ENCODE results near the gene TMPRSS7.
A peak's percentile ranks its signal among the peaks of the same experiment; 100 is the strongest.

Gene TMPRSS7, protein sequence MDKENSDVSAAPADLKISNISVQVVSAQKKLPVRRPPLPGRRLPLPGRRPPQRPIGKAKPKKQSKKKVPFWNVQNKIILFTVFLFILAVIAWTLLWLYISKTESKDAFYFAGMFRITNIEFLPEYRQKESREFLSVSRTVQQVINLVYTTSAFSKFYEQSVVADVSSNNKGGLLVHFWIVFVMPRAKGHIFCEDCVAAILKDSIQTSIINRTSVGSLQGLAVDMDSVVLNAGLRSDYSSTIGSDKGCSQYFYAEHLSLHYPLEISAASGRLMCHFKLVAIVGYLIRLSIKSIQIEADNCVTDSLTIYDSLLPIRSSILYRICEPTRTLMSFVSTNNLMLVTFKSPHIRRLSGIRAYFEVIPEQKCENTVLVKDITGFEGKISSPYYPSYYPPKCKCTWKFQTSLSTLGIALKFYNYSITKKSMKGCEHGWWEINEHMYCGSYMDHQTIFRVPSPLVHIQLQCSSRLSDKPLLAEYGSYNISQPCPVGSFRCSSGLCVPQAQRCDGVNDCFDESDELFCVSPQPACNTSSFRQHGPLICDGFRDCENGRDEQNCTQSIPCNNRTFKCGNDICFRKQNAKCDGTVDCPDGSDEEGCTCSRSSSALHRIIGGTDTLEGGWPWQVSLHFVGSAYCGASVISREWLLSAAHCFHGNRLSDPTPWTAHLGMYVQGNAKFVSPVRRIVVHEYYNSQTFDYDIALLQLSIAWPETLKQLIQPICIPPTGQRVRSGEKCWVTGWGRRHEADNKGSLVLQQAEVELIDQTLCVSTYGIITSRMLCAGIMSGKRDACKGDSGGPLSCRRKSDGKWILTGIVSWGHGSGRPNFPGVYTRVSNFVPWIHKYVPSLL

DNA sequence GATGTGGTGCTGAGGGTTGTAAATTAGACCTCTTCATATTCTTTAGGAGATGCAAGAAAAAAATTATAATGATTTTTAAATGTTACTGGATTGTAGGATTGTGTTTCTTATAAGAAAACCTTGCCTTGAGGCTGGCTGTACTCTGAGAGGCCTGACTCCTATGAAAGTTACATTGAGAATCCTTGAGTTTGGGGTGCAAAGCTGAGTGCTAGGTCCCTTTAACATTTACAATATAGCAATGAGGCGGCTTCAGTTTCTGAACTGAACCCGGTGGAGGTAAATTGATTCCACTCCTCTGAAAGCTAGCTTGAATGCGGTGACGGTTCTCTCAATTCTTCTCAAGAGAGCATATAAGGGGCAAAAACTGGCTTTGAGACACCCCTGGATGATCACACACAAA, at the start of gene TMPRSS7:
Gene TMPRSS7, plus strand, starts transcription at position 301 of the 400 bp plus-strand sequence. CDS start 110 bp downstream, outside the sequence.
- Mint-ChIP-seq H3K27me3 (no peaks in the 10 kb centered on the region), H3K4me1 (ENCODE audit: low read depth) (no peaks in the 10 kb centered on the region), H3K9me3 (ENCODE audit: low read depth) (no peaks in the 10 kb centered on the region), H3K27ac (no peak within 1 kb of the TSS), H3K4me3 (no peak within 1 kb of the TSS), H3K36me3 (no peaks in the 10 kb centered on the region)

DNA sequence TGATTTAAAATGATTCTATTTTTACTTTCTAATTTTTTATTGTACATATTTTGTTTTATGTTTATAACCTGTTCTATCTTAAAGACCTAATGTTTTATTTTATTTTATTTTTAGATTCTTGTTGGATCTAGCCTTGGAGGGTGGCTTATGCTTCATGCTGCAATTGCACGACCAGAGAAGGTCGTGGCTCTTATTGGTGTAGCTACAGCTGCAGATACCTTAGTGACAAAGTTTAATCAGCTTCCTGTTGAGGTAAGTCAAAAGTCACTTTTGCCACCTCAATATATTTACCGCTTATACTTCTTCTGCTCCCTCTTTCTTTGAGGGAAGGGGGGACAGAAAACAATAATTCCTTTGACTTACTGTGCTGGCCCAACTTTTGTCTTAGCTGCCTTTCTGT, 47.7 kb upstream of the TMPRSS7 start:
- Mint-ChIP-seq H3K4me1 (ENCODE audit: low read depth) (peaks cover 68% of the 10 kb centered on the region), H3K36me3 (peaks cover 6% of the 10 kb centered on the region), H3K27ac (peak overlapping the region; percentile 64), H3K4me3 (no peak overlapping the region), H3K27me3 (no peaks in the 10 kb centered on the region), H3K9me3 (ENCODE audit: low read depth) (no peaks in the 10 kb centered on the region)

DNA sequence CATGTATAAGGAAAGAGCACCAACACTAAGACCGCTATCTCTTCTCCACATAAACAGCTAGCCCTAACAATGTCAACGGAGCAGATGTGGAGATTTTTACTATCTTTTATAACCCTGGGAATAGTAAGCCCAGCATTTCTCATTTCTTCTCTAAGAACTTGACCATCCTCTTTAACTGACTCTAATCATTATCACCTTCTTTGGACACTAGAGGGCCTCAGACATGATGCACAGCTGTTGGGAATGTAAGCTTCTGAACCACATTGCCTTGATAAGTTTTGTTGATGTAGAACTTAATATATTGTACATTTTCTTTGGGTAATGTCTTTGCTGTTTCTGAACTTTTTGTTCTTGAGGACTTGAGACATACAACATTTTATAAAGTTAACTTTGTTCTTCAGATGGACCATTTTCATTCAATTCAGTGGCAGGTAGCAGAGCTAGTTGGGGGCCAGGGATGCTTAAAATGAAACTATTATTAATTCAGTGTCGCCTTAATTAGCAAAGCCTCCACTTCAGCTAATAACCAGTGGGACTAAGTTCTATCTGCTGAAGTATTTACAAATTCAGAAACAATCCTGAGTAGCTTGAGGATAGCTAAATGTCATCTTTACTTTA, 45.4 kb upstream of the TMPRSS7 start:
- Mint-ChIP-seq H3K36me3 (peaks cover 16% of the 10 kb centered on the region), H3K27ac (peak overlapping the region; percentile 51), H3K27me3 (no peaks in the 10 kb centered on the region), H3K4me1 (ENCODE audit: low read depth) (peaks cover 50% of the 10 kb centered on the region), H3K4me3 (peak overlapping the region; percentile 7), H3K9me3 (ENCODE audit: low read depth) (no peaks in the 10 kb centered on the region)

DNA sequence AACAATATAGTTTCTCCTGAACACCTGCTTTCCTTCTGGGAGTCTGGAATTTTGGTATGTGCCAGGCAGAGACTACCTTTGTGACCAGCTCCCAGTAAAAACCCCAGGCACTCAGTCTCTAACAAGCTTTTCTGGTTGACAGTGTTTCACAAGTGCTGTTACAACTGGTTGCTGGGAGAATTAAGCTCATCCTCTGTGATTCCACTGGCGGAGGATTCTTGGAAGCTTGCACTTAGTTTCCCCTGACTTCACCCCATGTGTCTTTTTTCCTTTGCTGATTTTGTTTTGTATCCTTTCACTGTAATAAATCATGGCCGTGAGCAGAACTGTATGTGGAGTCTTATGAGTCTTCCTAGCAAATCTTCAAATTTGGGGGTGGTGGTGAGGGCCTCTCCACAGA, 41.5 kb upstream of the TMPRSS7 start:
- Mint-ChIP-seq H3K4me3 (no peak overlapping the region), H3K27me3 (no peaks in the 10 kb centered on the region), H3K4me1 (ENCODE audit: low read depth) (peaks cover 16% of the 10 kb centered on the region), H3K27ac (peak overlapping the region; percentile 13), H3K9me3 (ENCODE audit: low read depth) (no peaks in the 10 kb centered on the region), H3K36me3 (peaks cover 13% of the 10 kb centered on the region)

DNA sequence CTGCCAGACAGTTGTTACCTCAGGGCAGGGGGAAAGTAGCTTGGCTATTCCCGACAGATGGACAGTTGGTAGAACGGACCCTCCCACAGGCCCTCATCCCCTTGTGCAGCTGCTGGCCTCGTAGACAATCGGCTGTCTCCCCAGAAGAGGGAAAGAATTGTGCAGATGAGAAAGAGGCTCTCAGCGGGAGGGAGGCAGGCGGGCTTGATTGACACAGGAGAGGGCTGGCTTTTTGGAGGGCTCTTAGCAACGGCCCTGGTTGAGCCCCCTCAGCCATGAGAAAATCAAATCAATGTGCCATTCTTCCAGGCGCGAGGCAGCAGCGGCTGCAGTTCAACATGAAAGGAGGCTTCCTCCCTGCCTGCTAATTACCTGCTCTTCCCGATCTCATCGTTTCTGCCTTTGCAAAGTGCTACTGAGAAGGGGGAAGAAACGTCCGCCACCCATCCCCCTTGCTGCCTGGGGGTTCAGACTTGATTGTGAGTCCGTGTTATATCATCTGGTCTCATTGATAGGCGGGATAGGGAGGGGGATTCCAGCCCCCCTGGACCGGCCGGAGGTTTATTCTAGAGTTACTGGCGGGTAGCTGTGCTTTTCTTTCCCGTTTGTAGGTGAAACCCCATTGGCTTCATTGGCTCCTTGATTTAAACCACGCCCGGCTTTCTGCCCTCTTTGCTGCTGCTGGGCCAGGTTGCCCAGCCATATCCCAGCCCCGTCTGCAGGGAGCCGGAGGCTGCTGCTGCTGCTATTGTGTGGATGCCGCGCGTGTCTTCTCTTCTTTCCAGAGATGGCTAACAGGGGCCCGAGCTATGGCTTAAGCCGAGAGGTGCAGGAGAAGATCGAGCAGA, 35.7 kb upstream of the TMPRSS7 start, which contains the start of gene TAGLN3:
Gene TAGLN3, plus strand, starts transcription at position 287 of the 848 bp plus-strand sequence. Its CDS starts 501 bp downstream, at position 788.
- H3K36me3 Mint-ChIP-seq, result no peaks in the 10 kb centered on the region
- no peaks in the 10 kb centered on the region for H3K9me3 Mint-ChIP-seq (ENCODE audit: low read depth)
- H3K4me1 Mint-ChIP-seq (ENCODE audit: low read depth), result peaks cover 49% of the 10 kb centered on the region
- H3K27me3 Mint-ChIP-seq, result no peaks in the 10 kb centered on the region
- H3K27ac Mint-ChIP-seq, result no peak within 1 kb of the TSS
- peak within 1 kb of the TSS; percentile 82 for H3K4me3 Mint-ChIP-seq

DNA sequence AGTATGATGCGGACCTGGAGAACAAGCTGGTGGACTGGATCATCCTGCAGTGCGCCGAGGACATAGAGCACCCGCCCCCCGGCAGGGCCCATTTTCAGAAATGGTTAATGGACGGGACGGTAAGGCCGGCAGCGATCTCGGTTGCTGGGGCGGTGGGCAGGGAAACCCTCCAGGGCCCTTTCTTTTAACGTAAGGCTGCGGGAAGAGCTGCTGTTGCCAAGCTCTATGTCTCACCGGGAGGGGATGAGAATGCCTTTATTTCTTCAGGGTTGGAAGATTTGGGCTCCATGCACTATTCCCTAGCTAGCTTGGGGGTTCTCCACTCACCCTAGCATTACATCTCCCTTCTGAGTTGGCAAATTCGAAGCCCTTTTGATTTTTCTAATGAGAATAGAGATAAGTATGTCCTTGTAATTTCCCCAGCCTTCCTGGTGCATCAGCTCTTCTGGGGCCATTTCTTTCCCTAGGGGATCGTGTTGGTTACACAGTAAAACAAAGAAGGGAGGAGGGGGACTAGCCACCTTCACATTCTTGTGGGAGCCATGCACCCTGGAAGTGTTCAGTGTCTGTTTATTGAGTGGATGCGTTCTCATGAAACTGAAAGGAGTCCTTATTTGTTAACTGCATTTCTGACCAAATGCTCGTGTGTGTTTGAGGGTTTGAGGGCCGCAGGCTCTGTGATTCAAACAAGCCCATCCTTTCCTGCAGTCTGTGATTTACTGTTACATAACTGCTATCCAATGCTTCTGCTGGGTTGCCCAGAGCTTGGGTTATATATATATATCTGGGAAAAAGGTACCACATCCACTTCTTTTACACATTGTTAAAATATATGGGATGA, 34.8 kb upstream of the TMPRSS7 start:
- no peaks in the 10 kb centered on the region for H3K36me3 Mint-ChIP-seq
- no peaks in the 10 kb centered on the region for H3K27me3 Mint-ChIP-seq
- H3K9me3 Mint-ChIP-seq (ENCODE audit: low read depth), result no peaks in the 10 kb centered on the region
- peak overlapping the region; percentile 82 for H3K4me3 Mint-ChIP-seq
- peaks cover 57% of the 10 kb centered on the region for H3K4me1 Mint-ChIP-seq (ENCODE audit: low read depth)
- no peak overlapping the region for H3K27ac Mint-ChIP-seq

DNA sequence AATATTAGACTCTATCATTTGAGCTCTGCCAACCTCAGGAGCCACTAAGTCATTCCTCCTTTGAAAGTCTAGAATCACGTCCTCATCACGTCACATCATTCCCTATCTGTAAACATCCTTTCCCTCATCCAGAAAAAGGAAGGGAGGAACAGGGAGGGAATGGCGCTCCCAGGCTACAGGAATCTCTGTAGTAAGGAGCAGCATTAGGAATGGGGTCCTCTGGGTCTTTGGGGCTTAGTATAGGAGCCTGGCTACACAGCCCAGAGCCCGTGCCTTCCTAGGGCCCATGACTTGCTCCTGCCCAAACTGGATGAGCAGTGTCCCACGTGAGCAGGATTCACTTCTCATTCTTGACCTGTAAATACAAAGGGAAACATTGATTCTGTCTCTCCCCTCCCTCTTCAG, 34.2 kb upstream of the TMPRSS7 start:
- Mint-ChIP-seq H3K27me3 (no peaks in the 10 kb centered on the region), H3K4me1 (ENCODE audit: low read depth) (peaks cover 64% of the 10 kb centered on the region), H3K9me3 (ENCODE audit: low read depth) (no peaks in the 10 kb centered on the region), H3K36me3 (no peaks in the 10 kb centered on the region), H3K4me3 (no peak overlapping the region), H3K27ac (no peak overlapping the region)

DNA sequence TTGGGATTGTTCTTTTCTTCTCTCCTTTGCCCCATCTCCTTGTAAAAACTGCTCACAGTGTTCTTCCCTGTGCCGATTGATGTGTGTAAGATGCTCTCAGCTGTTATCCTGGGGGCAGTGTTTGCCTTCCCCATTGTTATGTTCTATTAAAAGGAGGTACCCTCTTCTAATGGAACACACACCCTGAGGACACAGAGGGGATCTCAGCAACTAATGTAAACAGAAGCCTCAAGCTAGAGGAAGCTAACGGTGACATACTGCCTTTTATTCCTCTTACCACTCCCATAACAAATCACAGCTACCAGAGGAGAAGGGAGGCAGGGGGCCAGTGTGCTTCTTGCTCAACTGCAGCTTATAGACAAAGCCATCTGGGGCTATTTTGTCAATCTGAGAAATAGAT, 33.6 kb upstream of the TMPRSS7 start:
- Mint-ChIP-seq H3K9me3 (ENCODE audit: low read depth) (no peaks in the 10 kb centered on the region), H3K4me3 (peak overlapping the region; percentile 9), H3K4me1 (ENCODE audit: low read depth) (peaks cover 65% of the 10 kb centered on the region), H3K36me3 (no peaks in the 10 kb centered on the region), H3K27me3 (no peaks in the 10 kb centered on the region), H3K27ac (no peak overlapping the region)

DNA sequence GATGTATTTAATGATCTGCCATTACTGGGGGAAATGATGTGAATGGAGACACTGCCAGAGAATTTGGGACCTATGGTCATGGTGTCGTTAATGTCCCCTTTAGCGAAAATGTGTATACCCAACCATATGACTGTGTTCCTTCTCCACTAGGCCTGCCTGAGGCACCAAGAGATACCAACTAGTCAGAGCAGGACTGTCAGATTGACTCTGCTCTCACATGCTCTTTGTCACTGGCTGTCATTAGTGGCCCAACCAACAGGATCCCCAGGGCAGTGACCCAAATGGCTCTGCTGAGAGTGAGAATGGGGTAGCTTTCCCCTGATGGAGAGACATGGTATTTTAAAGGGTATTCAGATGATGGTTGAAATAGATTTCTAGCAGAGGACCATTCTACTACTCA, 33.0 kb upstream of the TMPRSS7 start:
- Mint-ChIP-seq H3K36me3 (no peaks in the 10 kb centered on the region), H3K9me3 (ENCODE audit: low read depth) (no peaks in the 10 kb centered on the region), H3K4me1 (ENCODE audit: low read depth) (peaks cover 65% of the 10 kb centered on the region)

DNA sequence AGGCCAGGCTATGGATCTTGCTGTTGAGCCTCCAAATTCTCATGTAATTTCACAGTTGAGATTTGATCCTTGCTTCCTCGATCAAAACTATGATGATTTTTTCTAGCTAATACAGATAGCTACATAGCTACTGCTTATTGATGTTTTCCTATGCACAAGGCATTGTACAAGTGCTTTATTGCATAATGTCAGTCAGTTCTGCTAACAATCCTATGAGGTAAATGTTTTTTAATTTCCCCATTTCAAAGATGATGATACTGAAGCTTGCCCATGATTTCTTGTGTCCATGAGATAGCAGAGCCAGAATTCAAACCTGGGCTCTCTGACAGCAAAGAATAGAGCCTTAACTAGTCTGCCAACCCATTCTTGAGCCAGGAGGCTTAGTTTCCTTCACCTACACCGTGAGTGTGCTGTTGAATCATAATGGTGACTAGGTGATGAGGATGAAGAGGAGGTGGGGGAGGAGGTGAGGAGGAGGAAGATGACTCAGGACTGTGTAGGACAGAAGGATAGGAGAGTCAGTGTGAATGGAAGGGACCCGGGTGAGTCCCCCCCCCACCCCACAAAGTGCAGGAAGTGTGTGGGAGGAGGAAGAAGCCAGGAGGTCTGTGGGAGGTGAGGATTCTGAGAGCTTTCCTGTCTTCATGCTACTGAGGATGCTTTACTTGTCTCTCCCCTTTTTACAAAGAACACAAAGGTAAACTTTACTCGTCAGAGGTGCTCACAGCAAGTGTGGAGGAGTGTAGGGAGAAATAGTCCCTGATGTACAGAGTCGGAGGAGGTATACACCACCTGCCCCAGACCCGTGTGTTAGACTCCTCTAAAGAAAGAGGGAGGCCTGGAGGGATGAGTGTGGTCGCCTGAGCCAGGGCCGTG, 32.2 kb upstream of the TMPRSS7 start:
- peak overlapping the region; percentile 92 for H3K27ac Mint-ChIP-seq
- H3K4me1 Mint-ChIP-seq (ENCODE audit: low read depth), result peaks cover 65% of the 10 kb centered on the region
- no peaks in the 10 kb centered on the region for H3K27me3 Mint-ChIP-seq
- H3K4me3 Mint-ChIP-seq, result peak overlapping the region; percentile 67
- H3K9me3 Mint-ChIP-seq (ENCODE audit: low read depth), result no peaks in the 10 kb centered on the region
- no peaks in the 10 kb centered on the region for H3K36me3 Mint-ChIP-seq

More for the DNA sequence above, 33.0 kb upstream of the TMPRSS7 start:
- peak overlapping the region; percentile 67 for H3K4me3 Mint-ChIP-seq
- no peaks in the 10 kb centered on the region for H3K27me3 Mint-ChIP-seq
- peak overlapping the region; percentile 92 for H3K27ac Mint-ChIP-seq

DNA sequence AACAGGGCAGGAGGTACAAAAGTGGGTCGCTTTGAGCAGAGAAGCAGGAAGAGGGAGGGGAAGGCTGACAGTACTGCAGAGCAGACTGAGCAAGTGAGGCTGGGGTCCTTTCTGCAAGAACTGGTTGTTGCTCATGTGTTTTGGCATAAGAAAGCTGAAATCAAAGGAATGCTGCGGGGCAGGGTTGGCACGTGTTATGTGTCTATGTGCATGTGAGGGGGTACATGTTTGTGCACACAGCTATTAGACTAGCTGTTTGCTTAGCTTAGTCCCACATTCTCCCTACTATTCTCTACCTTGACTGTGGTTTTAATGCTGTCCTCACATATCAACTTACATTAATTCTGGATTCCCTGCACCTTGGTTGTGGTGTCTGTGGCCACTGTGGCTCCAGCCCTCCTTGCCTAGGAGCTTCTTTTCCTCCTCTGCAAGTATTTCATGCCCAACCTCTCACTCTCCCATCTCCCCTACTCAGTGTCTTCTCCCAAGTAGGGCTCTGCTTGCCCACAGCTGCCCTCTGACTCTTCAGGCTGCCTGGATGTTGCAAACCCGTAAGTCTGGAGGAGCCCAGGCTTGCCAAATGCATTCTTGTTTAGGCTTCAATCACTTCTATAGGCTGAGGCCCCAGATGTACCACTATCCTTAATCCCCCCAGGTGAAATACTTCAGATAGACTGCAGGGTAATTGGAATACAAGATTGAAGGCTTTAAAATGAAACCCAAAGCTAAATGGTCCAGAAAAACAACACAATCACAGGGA, 31.0 kb upstream of the TMPRSS7 start:
- H3K27ac Mint-ChIP-seq, result peak overlapping the region; percentile 92
- no peaks in the 10 kb centered on the region for H3K9me3 Mint-ChIP-seq (ENCODE audit: low read depth)
- peak overlapping the region; percentile 67 for H3K4me3 Mint-ChIP-seq
- H3K27me3 Mint-ChIP-seq, result no peaks in the 10 kb centered on the region
- peaks cover 63% of the 10 kb centered on the region for H3K4me1 Mint-ChIP-seq (ENCODE audit: low read depth)
- no peaks in the 10 kb centered on the region for H3K36me3 Mint-ChIP-seq

DNA sequence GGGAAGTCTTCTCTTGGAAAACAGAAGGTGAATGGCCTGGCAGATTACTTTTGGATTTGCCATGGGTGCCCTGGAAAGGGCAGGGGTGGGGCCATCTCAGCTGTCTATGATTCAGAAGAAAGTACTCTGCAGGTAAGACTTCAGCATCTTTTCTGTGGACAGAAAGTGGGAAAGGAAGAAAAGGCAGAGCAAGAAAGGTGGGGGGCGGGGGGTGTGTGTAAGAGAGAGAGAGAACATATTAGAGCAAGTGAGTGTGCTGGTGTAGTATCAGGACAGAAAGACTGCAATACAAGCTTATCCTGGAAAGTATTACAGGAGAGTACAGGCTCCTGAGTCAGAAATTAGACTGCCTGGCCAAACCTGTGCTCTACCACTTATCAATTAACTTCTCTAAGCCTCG, 30.3 kb upstream of the TMPRSS7 start:
- Mint-ChIP-seq H3K27ac (peak overlapping the region; percentile 92), H3K27me3 (no peaks in the 10 kb centered on the region), H3K36me3 (no peaks in the 10 kb centered on the region), H3K9me3 (ENCODE audit: low read depth) (no peaks in the 10 kb centered on the region), H3K4me1 (ENCODE audit: low read depth) (peaks cover 57% of the 10 kb centered on the region), H3K4me3 (peak overlapping the region; percentile 15)

Measured in activated naive CD8-positive, alpha-beta T cell (primary cell).